Measurements from ENCODE around the gene TFPI.

The TFPI gene

GRCh38 chr2:187528042-187528441 lies 26.2 kb downstream of the TFPI start:
- Histone ChIP-seq H3K4me1 (ENCODE audit: insufficient read depth, low read length) (no peaks in the 10 kb centered on the region), H3K4me2 (ENCODE audit: insufficient read depth, low read length) (no peak overlapping the region), H3K9ac (ENCODE audit: low read depth, low read length) (no peak overlapping the region), H3K27me3 (ENCODE audit: insufficient read depth, low read length, poor library complexity) (no peaks in the 10 kb centered on the region), H4K20me1 (ENCODE audit: insufficient read depth, low read length) (no peaks in the 10 kb centered on the region), H3K36me3 (ENCODE audit: insufficient read depth, low read length) (no peaks in the 10 kb centered on the region), H3K27ac (ENCODE audit: low read length) (no peak overlapping the region), H3K79me2 (ENCODE audit: insufficient read depth, low read length) (no peaks in the 10 kb centered on the region), H3K4me3 (ENCODE audit: low read depth in 1 of 2, low read length in 2 of 2) (no peak overlapping the region), H2AFZ (ENCODE audit: low read depth, low read length) (no peak overlapping the region), H3K9me3 (ENCODE audit: insufficient read depth, low read length, severe bottlenecking) (no peaks in the 10 kb centered on the region)
- ATAC-seq (ENCODE audit: insufficient read depth, low read depth) = no peak
- no peak for DNase-seq
- TF ChIP-seq EZH2 (IDR thresholded peaks at IDR 0.05; ENCODE audit: borderline replicate concordance, low read depth, low read length, severe bottlenecking) = no peak
- TF ChIP-seq, protein P1, sequence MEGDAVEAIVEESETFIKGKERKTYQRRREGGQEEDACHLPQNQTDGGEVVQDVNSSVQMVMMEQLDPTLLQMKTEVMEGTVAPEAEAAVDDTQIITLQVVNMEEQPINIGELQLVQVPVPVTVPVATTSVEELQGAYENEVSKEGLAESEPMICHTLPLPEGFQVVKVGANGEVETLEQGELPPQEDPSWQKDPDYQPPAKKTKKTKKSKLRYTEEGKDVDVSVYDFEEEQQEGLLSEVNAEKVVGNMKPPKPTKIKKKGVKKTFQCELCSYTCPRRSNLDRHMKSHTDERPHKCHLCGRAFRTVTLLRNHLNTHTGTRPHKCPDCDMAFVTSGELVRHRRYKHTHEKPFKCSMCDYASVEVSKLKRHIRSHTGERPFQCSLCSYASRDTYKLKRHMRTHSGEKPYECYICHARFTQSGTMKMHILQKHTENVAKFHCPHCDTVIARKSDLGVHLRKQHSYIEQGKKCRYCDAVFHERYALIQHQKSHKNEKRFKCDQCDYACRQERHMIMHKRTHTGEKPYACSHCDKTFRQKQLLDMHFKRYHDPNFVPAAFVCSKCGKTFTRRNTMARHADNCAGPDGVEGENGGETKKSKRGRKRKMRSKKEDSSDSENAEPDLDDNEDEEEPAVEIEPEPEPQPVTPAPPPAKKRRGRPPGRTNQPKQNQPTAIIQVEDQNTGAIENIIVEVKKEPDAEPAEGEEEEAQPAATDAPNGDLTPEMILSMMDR (IDR thresholded peaks at IDR 0.05; ENCODE audit: borderline replicate concordance, extremely low read depth, low read length, poor library complexity, severe bottlenecking) = no peak

GRCh38 chr2:187527262-187527661 lies 27.0 kb downstream of the TFPI start:
- DNase-seq (no peak), ATAC-seq (ENCODE audit: insufficient read depth, low read depth) (no peak)
- no peak for TF ChIP-seq EZH2 (IDR thresholded peaks at IDR 0.05; ENCODE audit: borderline replicate concordance, low read depth, low read length, severe bottlenecking)
- TF ChIP-seq, protein P1 (IDR thresholded peaks at IDR 0.05; ENCODE audit: borderline replicate concordance, extremely low read depth, low read length, poor library complexity, severe bottlenecking) = no peak
- no peak overlapping the region for H3K4me3 ChIP-seq (ENCODE audit: low read depth in 1 of 2, low read length in 2 of 2)
- H3K27ac ChIP-seq (ENCODE audit: low read length) = no peak overlapping the region
- no peaks in the 10 kb centered on the region for H3K4me1 ChIP-seq (ENCODE audit: insufficient read depth, low read length)
- no peaks in the 10 kb centered on the region for H3K79me2 ChIP-seq (ENCODE audit: insufficient read depth, low read length)
- no peaks in the 10 kb centered on the region for H3K36me3 ChIP-seq (ENCODE audit: insufficient read depth, low read length)
- no peaks in the 10 kb centered on the region for H3K9me3 ChIP-seq (ENCODE audit: insufficient read depth, low read length, severe bottlenecking)
- H4K20me1 ChIP-seq (ENCODE audit: insufficient read depth, low read length) = no peaks in the 10 kb centered on the region
- no peak overlapping the region for H3K9ac ChIP-seq (ENCODE audit: low read depth, low read length)
- no peaks in the 10 kb centered on the region for H3K27me3 ChIP-seq (ENCODE audit: insufficient read depth, low read length, poor library complexity)
- H2AFZ ChIP-seq (ENCODE audit: low read depth, low read length) = no peak overlapping the region
- H3K4me2 ChIP-seq (ENCODE audit: insufficient read depth, low read length) = no peak overlapping the region

DNA sequence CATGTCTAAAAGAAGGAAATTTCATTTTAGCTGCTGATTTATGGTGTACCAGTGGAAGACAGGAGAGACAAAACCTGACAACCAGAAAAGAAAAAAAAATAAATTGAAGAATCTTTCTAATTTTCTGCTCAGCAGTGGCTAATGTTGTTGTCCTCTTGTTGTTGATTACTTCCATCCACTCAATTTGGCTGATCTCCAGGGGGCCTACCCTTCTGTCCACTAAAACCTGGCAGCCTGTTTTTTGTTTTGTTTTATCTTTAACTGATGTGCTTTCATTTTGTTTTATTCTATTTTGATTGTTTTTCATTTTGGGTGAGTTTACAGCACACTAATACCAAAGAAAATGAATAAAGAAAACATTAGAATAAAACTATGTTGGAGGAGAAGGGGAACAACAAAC lies 27.4 kb downstream of the TFPI start:
- Histone ChIP-seq H3K79me2 (ENCODE audit: insufficient read depth, low read length) (no peaks in the 10 kb centered on the region), H3K27ac (ENCODE audit: low read length) (no peak overlapping the region), H3K9me3 (ENCODE audit: insufficient read depth, low read length, severe bottlenecking) (no peaks in the 10 kb centered on the region), H3K9ac (ENCODE audit: low read depth, low read length) (no peak overlapping the region), H3K27me3 (ENCODE audit: insufficient read depth, low read length, poor library complexity) (no peaks in the 10 kb centered on the region), H4K20me1 (ENCODE audit: insufficient read depth, low read length) (no peaks in the 10 kb centered on the region), H3K4me2 (ENCODE audit: insufficient read depth, low read length) (no peak overlapping the region), H3K4me3 (ENCODE audit: low read depth in 1 of 2, low read length in 2 of 2) (no peak overlapping the region), H3K4me1 (ENCODE audit: insufficient read depth, low read length) (no peaks in the 10 kb centered on the region), H3K36me3 (ENCODE audit: insufficient read depth, low read length) (no peaks in the 10 kb centered on the region), H2AFZ (ENCODE audit: low read depth, low read length) (no peak overlapping the region)
- ATAC-seq (ENCODE audit: insufficient read depth, low read depth) (no peak), DNase-seq (no peak)
- TF ChIP-seq, protein P1 (IDR thresholded peaks at IDR 0.05; ENCODE audit: borderline replicate concordance, extremely low read depth, low read length, poor library complexity, severe bottlenecking) = no peak
- TF ChIP-seq EZH2 (IDR thresholded peaks at IDR 0.05; ENCODE audit: borderline replicate concordance, low read depth, low read length, severe bottlenecking) = no peak

Measured in DND-41 (cell line).